GM13976 (cell line): ENCODE data around the gene XRN2.

Source experiments
- DNase-seq: peaks from one replicate; pipeline ENCODE4 v3.0.0; 2012; ENCODE audit warnings: low spot score
- CTCF ChIP-seq: IDR thresholded peaks from 2 replicates; pipeline ENCODE4 v1.5.1; 2012; ENCODE audit warnings: borderline replicate concordance, mild to moderate bottlenecking; ENCODE audit not compliant: insufficient read depth; ENCODE audit errors: extremely low read depth, missing control alignments, control extremely low read depth
- in situ Hi-C: fragments of 300-500 bp; cut with MboI; formaldehyde crosslinking; loops from one replicate; pipeline ENCODE4 v1.12.0; 2022; ENCODE audit warnings: low sequenced_read_pairs, mixed read lengths, inconsistent platforms; ENCODE audit not compliant: unreplicated experiment

Gene XRN2

DNA sequence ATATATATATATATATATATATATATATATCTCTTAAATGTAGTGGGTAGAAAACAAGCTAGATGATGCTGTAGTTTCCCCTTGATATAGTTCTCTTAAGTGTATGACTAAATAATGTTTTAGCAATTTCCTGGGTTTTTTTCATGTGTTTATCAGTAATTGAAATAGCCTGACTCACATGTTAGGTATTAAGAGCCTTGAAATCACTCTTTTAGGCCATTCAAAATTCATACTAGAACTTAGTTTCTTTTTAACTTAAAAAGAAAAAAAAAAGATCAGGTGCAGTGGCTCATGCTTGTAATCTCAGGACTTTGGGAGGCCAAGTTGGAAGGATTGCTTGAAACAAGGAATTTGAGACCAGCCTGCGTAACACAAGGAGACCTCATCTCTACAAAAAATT lies 50.1 kb downstream of the XRN2 start:
- no peak for DNase-seq
- in situ Hi-C loops, result no loop called here
- TF ChIP-seq CTCF, result no peak

- in situ Hi-C loops, result no loop called here
- no peak for DNase-seq
- TF ChIP-seq CTCF, result no peak
Observed at GRCh38 chr20:21355981-21356380, 52.9 kb downstream of the XRN2 start.

DNA sequence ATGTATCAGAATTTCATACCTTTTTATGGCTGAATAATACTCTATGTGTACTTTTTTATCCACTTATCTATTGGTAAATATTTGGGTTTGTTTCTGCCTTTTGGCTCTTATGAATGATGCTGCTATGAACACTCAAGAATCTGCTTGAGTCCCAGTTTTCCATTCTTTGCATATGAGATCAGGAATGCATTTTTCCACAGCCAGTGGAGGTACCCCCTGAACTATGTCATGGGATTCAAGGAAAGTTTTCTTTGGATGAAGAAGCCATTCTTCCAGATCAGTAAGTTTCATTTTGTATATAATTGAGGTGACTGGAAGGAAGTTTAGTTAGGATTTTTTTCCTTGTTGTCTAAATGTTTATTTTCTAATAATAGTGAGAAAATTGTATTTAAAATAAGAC lies 53.3 kb downstream of the XRN2 start:
- DNase-seq, result no peak
- in situ Hi-C loops, result no loop called here
- TF ChIP-seq CTCF, result no peak

DNA sequence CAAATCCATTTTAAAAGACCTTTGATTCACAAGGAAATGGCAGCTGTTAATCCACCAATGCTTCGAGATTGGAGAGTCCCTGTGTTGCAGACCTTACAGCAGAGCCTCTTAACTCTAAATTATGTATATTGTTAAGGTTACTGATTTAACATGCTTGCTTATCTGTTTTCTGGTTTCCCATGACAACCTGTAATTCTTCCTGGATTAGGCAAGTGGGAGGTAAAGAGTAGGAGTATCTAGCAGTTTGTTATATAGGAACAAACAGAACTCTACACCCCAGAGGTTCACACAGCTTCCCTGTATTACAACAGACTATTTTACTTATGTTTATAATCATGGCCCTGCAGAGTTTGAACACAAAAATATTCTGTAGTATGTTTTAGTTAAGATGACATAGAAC lies 54.7 kb downstream of the XRN2 start:
- in situ Hi-C loops, result no loop called here
- TF ChIP-seq CTCF, result no peak
- no peak for DNase-seq

GRCh38 chr20:21358737-21359136 lies 55.6 kb downstream of the XRN2 start:
- no peak for TF ChIP-seq CTCF
- no peak for DNase-seq
- in situ Hi-C loops, result no loop called here

DNA sequence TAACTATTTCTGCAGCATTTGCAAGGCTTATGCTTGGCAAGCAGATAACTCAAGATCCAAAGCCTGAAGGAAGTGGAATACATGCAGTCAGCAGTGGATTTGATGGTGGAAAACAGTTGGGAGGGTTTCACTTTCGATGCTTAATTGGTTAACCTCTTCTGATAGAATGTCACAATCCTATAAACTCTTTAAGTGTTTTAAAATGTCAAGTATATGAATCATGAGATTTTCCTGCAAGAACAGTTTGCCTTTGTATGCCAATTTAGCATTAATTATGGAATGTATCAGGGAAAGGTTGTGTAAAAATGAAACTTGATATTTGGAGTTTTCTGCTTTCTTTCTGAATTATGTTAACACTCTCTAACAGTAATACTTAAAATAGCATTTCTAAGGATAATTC lies 57.6 kb downstream of the XRN2 start:
- no peak for TF ChIP-seq CTCF
- in situ Hi-C loops, result no loop called here
- DNase-seq, result no peak

DNA sequence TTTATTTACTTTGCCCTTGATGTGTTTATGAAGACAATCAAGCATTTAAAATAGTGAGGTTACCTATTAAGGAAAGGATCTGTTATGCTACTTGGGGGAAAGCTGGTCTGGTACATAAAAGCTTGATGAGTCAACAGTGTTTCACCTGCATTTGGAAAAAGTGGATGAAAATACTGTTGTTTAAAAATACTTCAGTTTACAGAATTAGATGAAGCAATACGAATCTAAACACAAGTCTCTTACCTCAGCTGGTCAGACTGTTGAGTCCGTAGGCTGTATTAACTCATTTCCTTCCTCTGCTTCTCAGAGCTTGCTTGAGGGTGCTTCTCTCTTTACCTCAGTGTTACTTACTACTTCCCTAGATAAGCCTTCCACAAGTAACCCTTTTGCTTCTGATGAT lies 58.1 kb downstream of the XRN2 start:
- DNase-seq, result no peak
- in situ Hi-C loops, result no loop called here

More for the DNA sequence above, 58.1 kb downstream of the XRN2 start:
- TF ChIP-seq CTCF, result no peak
